GM21515 (cell line): ENCODE measurements around the gene CREB3.

Source experiments
- ATAC-seq: cut with Tn5 transposase; IDR thresholded peaks from one replicate; pipeline ENCODE4 v1.9.1; 2021; ENCODE audit not compliant: unreplicated experiment

CREB3 gene

DNA sequence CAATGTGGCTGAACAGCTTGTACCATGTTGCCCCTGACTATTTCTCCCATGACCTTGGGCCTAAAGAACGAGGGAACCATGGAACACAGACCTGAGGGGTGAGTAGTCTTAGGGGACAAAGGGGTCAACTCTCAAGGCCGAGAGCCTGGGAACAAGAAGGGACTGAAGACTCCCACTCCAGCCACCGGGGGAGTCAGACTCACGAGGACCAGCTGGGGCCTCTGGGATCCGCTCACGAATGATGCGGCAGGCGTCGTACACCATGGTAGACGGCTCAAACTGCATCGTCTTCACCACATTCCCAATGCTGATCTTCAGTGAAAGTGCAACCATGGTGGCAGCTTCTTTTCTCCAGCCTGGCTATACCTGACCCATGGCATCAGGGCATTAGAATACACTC lies 7.1 kb upstream of the CREB3 start:
- ATAC-seq, result no peak

DNA sequence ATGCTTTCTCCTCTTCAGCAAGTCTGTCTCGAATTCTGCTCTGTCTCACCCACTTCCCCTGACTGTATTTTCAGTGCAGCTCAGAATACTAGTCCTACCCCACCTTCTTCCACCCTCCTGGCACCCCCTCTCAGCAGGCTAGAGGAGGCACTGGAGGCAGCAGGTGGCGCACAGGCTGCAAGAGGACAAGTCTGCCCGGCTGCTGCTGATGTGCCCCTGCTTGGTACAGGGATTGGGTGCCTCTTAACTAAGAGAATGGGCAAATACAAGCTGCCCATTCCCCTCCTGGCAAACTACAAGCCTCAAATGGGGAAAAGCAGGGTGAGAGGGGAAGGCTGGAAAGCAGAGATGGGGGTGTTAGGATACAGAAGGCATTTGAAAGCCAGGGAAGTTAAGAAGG lies 5.5 kb upstream of the CREB3 start:
- no peak for ATAC-seq

DNA sequence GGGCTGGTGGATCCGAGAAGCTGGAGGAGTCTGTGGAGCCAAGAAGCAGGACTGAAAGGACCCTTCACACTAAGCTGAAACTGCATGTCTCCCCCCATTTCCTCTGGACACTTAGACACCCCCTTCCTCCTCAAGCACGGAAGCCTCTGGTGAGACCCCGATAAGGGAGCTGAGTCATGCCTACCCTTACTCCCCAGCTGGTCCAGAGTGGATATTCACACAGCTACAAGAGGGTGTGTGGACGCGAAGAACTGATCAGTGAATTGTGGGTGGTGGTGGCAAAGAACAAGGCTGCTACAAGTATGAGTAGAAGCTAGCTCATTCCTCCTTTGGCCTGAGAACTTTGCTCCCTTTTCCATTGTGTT lies 4.8 kb upstream of the CREB3 start:
- ATAC-seq, result no peak

DNA sequence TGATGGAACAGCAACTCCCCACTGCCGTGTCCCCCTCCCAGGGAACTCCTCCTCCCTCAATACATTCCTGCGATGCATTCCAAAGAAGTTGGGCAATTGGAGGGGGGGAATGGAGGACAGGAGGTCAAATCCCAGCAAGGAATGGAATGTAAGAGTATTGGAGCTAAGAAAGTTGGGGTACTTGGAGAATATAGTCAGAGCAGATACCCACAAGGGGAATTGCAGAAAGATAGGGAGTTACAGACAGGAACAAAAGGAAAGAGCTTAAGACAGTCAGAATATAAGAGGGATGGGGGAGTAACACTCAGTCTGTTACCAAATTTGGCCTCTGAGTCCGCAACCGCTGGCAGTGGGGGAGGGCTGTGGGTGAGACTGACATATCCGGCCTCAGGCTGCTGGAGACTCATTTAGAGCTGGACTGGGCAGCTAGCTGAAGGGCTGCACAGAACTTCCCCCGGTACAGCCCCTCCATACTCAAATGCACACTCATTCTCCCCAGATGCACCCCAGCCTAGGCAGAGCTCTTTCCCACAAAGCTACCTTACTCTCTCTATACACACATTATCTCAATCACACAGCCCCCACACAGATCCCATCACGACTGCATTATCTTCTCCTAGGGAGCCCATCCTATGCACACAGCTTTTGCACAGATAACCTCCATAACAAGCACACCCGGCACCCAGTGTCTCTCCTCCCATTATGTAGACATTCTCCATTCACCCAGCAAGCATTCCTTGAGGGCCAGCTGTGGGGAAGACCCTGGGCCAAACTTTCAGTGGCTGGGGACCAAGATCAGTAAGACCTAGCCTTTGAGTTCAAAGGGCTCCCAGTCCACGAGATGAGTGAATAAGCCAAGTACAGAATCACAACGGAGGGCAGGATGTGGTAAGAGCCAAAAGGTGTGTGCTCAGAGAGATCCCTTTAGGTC lies 4.2 kb upstream of the CREB3 start:
- ATAC-seq, result no peak

DNA sequence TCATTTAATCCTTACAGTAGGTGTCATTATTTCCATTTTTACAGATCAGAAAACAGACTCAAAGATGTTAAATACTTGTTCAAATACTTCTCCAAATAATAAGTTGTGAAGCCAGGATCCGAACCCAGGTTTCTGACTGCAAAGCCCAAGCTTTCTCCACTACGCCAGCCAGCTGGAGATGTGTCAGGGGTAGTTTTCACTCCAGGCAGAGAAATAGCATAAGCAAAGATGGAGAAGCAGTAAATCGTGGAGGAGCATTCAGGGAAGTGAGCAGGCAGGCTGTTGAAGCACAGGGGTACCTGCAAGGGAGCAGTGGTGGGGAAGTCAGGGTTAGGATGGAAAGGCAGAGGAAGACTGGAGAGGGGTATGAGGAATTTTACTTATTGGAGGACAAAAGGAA lies 3.4 kb upstream of the CREB3 start:
- ATAC-seq, result no peak

DNA sequence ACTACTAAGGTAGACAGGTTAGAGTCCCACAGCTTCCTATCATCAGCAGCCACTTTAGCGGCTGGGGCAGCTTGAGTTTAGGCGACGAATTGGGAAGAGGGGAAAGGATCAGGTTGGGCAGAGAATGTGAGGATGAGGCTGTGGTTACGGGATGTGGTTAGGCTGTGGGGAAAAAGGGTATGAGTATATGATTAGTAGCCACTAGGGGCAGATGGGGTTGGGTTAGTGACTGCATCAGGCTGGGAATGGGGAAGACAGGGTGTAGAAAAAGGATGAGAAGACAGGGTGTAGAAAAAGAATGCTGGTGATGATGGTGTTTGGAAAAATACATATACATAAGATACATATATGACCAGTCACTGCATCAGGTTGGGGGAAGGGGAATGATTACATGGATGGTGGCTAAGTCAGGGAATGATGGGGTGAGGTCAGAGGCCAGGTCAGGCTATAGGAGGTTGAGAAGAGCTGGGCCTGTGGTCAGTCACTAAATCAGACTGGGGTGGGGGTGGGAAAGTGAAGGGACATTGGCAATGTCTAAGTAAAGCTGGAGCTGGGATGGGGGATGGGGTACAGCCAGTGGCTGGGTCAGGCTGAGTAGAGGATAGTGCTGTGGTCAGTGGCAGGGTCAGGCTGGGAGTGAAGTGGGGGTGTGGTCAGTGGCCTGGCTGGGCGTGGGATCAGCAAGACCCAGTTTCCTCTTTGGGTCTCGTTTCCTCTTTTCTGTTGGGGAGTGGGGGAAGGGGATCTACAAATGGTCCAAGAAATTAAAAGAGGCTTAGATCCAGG lies 2.6 kb upstream of the CREB3 start:
- no peak for ATAC-seq

DNA sequence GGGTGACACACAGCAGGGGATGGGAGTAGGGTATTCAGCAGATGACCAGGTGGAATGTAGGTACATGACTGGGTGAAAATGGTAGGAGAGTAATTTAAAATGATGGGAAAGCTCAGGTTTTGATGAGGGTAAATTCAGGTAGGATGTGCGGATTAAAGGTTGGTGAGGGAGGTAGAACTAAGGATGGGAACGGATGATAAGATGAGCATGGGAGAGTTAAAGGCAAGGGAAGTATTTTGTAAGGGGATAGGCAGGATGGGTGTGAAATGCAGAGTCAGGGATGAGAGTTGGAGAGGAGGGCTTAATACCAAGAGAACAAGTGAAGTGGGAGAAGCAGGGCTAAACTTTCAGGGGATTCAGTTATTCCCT lies 2.0 kb upstream of the CREB3 start:
- no peak for ATAC-seq

DNA sequence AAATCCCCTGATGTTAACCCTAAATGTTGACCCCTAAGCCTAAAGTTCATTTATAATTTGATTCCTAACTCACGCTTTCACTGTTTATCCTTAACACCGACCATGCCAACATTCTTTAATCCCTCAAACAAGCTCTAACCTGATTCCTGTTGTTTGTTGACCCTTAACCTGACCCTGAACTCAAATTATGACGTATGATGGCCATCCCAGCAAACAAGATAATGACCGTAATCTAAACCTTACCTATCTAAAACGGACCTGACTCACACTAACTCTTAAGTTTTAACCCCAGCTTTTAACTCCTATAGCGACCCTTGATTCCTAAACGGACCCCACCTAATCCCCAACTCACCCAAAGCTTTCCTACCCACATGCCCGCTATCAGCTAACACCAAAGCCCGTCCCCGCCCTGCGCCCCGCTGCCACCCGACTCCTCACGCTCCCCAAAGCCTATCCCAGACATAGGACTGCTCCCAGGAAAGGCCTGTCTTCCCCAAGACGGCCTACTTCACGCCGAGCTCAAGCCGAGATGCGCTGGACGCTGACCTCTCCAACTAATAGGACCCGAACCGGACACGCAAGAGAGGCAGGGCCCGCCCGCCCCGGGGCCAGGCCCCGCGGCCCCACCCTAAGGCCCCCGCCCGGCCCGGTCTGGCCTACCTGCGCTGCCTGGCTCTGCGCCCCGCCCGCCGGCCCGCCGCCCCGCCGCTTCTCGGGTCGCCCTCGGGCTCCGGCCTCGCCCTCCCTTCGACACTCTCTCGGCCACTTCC lies 866 bp upstream of the CREB3 start:
- ATAC-seq, result peak; percentile 1

DNA sequence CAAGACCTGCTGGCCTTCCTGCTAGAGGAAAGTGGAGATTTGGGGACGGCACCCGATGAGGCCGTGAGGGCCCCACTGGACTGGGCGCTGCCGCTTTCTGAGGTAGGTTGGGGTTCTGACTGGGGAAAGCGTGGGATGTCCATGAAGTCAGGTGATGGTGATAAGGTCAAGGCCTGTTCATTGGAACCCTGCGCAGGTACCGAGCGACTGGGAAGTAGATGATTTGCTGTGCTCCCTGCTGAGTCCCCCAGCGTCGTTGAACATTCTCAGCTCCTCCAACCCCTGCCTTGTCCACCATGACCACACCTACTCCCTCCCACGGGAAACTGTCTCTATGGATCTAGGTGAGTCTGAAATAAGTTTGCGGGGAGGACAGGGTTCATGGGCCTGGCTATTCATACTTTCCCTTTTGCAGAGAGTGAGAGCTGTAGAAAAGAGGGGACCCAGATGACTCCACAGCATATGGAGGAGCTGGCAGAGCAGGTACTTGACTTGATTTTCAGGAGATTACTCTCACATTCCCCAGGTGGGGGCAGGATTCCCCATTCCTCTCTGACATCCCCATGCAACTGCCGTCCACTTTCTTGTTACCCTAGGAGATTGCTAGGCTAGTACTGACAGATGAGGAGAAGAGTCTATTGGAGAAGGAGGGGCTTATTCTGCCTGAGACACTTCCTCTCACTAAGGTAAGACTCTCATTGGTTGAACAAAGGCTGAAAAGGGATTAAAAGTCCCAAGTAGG lies 505 bp downstream of the CREB3 start:
- peak; percentile 2 for ATAC-seq

DNA sequence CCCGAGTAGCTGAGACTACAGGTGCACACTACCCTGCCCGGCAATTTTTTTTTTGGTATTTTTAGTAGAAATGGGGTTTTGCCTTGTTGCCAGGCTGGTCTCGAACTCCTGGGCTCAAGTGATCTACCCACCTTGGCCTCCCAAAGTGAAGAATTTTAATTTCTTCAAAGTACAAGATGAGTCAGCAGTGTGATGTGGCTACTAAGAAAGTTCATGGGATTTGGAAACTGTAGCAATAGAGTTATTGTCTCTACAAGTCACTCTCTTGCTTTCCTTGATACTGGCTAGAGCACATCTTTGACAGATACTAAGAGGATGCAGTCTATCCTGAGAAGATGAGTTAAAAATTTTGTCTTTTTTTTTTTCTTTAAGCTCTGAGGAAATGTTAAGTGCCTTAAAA lies 1.6 kb downstream of the CREB3 start:
- no peak for ATAC-seq

DNA sequence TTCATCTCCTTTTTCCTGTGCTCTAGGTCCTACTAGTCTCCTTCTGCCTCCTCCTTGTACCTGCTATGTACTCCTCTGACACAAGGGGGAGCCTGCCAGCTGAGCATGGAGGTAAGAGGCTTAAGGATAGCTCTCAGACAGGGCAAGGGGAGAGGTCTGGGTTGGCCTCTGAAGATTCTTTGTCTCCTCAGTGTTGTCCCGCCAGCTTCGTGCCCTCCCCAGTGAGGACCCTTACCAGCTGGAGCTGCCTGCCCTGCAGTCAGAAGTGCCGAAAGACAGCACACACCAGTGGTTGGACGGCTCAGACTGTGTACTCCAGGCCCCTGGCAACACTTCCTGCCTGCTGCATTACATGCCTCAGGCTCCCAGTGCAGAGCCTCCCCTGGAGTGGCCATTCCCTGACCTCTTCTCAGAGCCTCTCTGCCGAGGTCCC lies 3.8 kb downstream of the CREB3 start:
- no peak for ATAC-seq

DNA sequence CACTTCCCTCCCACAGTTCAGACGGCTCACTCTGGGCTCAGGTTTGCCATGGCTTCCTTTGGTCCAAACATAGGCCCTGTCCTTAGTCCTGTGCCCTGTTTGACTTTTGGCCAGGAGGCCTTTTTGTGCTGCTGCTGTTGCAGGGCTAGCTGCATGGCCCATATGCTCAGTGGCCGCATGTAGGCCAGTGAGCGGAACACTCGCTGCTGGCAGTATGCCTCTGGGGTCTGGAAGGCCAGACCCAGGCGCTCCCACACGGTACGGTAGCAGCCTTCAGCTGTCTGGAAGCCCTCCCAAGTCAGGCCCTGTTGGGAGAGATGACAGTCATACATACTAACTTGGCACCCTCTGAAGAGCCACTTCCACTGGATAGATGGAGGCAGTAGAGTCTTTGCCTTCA lies 4.7 kb downstream of the CREB3 start:
- no peak for ATAC-seq

DNA sequence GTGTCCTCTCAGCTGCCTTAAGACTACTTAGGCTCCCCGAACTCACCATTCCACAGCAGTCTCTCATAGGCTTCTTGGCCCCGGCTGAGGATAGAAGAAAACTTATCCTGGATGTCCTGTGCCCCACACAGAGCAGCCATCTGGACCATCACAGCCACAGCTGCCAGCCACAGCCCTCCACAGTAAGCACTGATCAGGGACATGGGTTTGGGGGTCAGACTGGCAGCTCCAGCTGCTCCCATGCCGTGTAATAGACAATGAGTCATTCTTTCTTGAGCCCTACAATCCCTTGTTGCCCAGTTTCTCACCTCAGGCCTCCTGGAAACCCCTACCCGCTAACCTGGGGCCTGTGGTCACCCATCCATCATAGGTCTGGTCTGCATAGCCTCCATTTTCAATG lies 5.7 kb downstream of the CREB3 start:
- ATAC-seq, result no peak

DNA sequence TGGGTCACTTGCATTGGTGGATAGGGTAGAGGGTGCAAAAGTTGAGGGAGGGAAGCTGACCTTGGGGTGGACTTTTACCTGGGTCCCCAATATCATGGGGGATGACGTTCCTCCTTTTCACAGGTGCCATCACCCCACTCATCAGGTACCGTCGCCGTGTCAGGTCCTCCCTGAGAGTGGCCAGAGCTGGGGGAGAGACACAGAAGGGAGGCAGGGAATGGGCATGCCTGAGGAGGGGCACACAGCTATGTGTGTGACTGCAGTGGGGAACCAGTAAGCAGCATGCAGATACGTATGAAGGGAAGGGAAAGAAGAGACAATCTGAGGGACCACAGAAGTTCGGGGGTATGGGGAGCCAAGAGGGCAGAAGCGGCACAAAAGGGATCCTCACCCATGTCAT lies 6.5 kb downstream of the CREB3 start:
- ATAC-seq, result no peak

DNA sequence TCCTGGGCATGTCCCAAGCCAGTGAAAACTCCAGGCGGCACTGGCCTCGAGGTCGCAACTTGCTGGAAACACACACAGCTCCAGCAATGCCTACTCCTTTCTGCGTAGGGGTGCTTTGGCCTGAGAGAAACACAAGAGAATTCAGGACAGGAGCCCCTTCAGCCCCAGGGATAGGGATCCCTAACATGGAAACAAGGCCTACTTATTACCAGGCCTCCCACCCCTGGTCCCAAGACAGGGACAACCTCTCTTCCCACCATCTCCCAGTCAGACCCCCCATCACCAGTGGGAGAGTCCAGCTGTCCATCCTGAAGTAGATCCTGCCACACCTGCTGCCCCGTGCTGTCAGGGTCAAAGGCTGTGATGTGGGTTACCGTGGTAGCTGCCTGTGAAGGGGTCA lies 7.8 kb downstream of the CREB3 start:
- ATAC-seq, result no peak

DNA sequence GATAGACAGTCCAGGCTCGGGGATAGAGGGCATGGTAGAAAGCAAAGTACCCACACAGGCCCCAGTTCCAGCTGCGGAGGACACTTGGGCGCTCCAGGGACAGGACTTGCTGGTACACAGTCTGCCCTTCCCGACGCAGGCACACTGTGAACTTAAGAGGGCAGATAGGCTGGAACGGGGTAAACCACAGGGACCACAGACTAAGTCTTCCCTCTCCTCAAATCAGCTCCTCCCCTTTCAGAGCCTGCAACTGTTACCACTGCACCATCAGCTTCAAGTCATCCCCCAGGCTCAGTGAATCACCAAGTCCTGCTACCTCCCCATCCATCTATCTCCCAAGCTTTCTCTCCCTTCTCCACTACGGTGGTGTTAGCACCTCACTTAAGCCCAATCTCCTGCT lies 9.3 kb downstream of the CREB3 start:
- no peak for ATAC-seq

DNA sequence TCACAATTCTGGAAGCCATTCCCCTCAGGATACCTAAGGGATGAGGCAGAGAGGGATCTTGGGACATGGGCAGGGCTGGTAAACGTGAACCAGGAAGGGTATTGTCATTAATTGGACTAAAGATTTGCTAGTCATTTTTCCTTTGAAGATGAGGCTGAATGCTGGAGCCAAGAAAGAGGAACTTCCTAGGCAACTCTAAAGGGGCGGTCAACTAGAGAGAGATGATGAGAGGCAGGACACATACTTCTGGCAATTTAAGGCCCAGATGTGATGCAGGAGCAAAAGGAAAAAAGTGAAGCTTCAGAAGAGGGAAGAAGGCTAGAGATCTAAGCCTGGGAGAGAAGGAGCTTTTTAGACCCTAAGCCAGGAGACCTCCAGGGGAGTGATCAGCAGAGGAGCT lies 11.0 kb downstream of the CREB3 start:
- ATAC-seq, result no peak

DNA sequence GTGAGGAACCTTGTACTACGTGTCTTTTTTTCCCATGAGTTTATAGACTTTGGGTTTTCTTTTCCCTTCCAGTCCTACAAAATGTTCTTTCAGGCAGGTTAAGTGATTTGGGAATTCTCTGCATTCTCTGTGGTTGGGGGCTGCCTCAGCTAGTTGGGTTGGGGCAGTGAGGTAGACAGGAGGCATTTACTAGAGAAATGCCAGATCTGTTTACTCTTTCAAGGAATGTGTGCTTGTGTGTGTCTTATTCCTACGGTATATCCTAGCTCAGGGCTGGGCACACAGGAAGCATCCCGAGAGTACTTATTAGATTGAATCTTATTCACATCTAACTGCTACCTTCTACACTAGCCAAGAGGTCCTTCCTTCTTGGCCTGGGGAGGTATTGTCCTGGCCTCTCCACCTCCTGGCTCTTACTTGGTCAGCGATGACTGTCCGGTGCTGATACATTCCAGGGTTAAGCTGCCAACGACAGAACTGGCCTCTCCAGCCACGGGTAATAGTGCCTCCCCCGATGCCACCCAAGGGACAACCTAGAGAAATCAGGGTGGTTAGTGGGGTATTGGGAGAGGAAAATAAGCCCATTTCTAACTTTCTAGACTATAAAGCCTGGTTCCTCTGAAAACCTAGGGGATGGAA lies 11.5 kb downstream of the CREB3 start:
- no peak for ATAC-seq

DNA sequence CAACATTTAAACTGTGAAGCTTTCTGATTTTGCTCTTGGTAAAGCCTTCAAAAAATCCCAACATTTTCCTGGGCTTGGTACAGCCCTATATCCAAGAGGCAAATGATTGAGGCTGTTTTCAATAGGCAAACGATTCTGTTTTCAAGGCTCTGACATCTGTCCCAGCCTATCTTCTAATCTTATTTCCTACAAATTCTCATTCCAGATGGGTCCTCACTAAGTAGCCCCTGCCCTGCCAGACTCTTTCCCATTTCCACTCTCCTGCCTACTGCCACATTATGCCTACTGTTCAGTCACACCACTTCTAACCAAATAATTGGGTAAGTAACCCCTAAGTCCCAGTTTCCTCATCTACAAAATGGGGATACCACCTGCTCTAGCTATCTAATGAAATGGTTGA lies 13.1 kb downstream of the CREB3 start:
- ATAC-seq, result no peak

DNA sequence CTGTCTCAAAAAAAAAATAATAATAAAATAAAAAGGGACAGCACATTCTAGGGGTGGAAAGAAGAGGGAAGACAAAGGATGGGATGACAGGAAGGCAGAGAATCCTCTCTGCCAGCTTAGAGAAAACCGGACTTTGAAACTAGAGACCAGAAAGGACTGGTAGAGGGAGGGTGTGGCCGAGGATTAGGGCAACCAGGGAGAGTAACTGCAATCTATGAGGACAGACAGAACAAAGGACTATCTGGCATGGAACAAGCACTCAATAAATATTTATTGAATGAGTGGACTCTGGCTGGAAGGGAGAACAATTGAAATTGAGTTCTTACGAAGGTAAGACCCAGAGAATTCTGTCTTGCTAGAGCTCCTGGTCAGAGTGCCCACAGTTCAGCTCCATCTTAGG lies 14.1 kb downstream of the CREB3 start:
- no peak for ATAC-seq
